Activated CD8-positive, alpha-beta T cell treated with anti-CD3 and anti-CD28 coated beads for 36 hours (primary cell): Measurements from ENCODE around the gene TRAM2. TPM values are rescaled to one million over a fixed set of nuclear protein-coding genes. Genes with fewer than 3 reads are reported as not detected.
A peak's percentile ranks its signal among the peaks of the same experiment; 100 is the strongest.

ENCODE experiments used
- ATAC-seq: fragments of 200-7000 bp; cut with Tn5 transposase; one replicate; pipeline ENCODE4 v1.10.0; 2021; ENCODE audit warnings: mild to moderate bottlenecking, moderate library complexity
- CTCF ChIA-PET: fragments of 350-600 bp; sonication (Branson Sonifier 250); formaldehyde crosslinking; loops from one replicate; lab custom pipeline; 2021; ENCODE audit warnings: antibody characterized with exemption; lab: Charles Lee
- POLR2A ChIA-PET: fragments of 350-600 bp; sonication (Branson Sonifier 250); formaldehyde crosslinking; loops from one replicate; lab custom pipeline; 2021; ENCODE audit warnings: antibody characterized with exemption; lab: Charles Lee
- DNase-seq: peaks from one replicate; pipeline ENCODE4 v3.0.0-alpha.2; 2020
- H3K27ac Mint-ChIP-seq: one replicate; pipeline ENCODE4 v1.8.0; 2021; ENCODE audit warnings: mild to moderate bottlenecking, mixed read lengths
- H3K27me3 Mint-ChIP-seq: one replicate; pipeline ENCODE4 v1.8.0; 2021; ENCODE audit warnings: mixed read lengths
- H3K36me3 Mint-ChIP-seq: one replicate; pipeline ENCODE4 v1.8.0; 2021; ENCODE audit warnings: low read depth, mixed read lengths
- H3K4me1 Mint-ChIP-seq: one replicate; pipeline ENCODE4 v1.8.0; 2021; ENCODE audit warnings: low read depth, mixed read lengths
- H3K4me3 Mint-ChIP-seq: one replicate; pipeline ENCODE4 v1.8.0; 2021; ENCODE audit warnings: mild to moderate bottlenecking, moderate library complexity, mixed read lengths
- H3K9me3 Mint-ChIP-seq: one replicate; pipeline ENCODE4 v1.8.0; 2021; ENCODE audit warnings: mixed read lengths
- intact Hi-C: fragments of 100-400 bp; cut with micrococcal nuclease; formaldehyde crosslinking; loops from one replicate; pipeline ENCODE4 v1.10.0; 2022
- total RNA-seq, 2 experiments: library from RNA; stranded (reverse); gene quantifications; one replicate each; pipeline ENCODE4 v1.2.3, GENCODE V29; 2021
- TF ChIP-seq, protein P1 (sequence below): fragments of 200-600 bp; IDR thresholded peaks from one replicate; pipeline ENCODE4 v1.8.0; 2022; ENCODE audit warnings: antibody characterized with exemption, mild to moderate bottlenecking

TRAM2 gene
- total RNA-seq, 2 experiments from 2014 or later, result 0.94 to 1.0 TPM

DNA sequence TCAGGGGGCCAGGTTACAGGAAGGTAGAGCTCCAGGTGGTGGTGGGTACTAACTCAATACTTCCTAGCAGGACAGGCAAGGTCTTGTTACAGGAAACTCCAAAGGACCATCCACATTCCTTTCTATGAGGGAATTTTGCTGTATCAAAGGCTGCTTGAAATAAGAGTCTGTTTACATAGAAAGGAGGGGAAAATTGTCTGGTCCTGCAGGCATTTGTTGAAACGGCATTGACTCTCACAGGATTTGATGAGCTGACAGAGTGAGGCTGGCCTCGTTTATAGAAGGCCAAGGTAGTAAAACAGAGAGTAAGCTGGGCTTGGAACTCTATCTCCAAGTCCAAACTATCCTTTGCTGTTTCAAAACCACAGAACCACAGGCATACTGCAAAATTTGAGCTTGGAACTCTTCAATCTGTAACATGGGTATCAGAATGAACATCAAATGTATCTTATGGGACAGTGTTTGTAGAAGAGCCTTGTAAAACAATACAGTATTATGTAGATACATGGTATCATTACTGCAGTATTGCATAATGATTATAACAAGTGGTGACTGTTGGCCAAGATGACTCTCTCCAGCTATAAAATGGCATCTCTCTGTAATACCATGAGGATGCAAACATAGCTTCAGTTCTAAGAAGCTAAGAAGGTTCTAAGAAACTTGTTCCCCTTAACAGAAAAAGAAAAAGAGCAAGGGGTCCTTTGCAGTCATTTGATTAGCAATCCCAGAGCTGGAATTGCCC, 61.5 kb downstream of the TRAM2 start:
- DNase-seq (no peak), ATAC-seq (no peak)
- CTCF ChIA-PET, result interaction anchor here (1.4 kb wide), 1 partner anchor 137 kb away, joined by 5 read pairs; no protein-coding TSS in a partner anchor
- intact Hi-C loops, result no loop called here
- Mint-ChIP-seq H3K27me3 (no peaks in the 10 kb centered on the region), H3K36me3 (peaks cover 3% of the 10 kb centered on the region), H3K27ac (no peak overlapping the region), H3K9me3 (no peaks in the 10 kb centered on the region), H3K4me1 (peaks cover 13% of the 10 kb centered on the region), H3K4me3 (no peak overlapping the region)
- POLR2A ChIA-PET, result interaction anchor here (1.4 kb wide), 1 partner anchor 20 kb away, joined by 4 read pairs; no protein-coding TSS in a partner anchor
- TF ChIP-seq, protein P1, sequence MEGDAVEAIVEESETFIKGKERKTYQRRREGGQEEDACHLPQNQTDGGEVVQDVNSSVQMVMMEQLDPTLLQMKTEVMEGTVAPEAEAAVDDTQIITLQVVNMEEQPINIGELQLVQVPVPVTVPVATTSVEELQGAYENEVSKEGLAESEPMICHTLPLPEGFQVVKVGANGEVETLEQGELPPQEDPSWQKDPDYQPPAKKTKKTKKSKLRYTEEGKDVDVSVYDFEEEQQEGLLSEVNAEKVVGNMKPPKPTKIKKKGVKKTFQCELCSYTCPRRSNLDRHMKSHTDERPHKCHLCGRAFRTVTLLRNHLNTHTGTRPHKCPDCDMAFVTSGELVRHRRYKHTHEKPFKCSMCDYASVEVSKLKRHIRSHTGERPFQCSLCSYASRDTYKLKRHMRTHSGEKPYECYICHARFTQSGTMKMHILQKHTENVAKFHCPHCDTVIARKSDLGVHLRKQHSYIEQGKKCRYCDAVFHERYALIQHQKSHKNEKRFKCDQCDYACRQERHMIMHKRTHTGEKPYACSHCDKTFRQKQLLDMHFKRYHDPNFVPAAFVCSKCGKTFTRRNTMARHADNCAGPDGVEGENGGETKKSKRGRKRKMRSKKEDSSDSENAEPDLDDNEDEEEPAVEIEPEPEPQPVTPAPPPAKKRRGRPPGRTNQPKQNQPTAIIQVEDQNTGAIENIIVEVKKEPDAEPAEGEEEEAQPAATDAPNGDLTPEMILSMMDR, result no peak

DNA sequence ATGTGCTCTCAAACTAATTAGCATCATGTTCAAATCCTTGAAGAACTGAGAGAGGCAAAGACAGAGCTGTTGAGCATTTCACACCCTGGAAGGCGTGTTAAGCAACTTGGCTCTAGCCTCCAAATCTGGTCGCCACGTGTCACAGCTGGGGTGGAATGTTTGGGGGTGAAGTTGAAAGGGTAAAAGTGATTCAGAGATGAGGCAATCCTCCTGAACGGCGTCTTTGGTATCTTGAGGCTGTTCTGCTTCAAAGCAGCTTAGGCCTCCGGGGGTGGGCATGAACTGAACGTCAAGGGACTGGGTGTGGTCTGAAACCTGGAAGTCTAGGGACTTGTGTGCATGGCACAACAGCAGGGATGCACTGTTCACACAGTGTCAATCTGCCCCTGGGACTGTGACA, 62.3 kb downstream of the TRAM2 start:
- TF ChIP-seq, protein P1, result no peak
- POLR2A ChIA-PET, result interaction anchor here (1.4 kb wide), 1 partner anchor 21 kb away, joined by 4 read pairs; no protein-coding TSS in a partner anchor
- no peak overlapping the region for H3K27ac Mint-ChIP-seq
- intact Hi-C loops, result no loop called here
- DNase-seq, result peak; percentile 53
- H3K4me3 Mint-ChIP-seq, result no peak overlapping the region
- H3K4me1 Mint-ChIP-seq, result peaks cover 13% of the 10 kb centered on the region
- H3K36me3 Mint-ChIP-seq, result peaks cover 3% of the 10 kb centered on the region
- H3K9me3 Mint-ChIP-seq, result no peaks in the 10 kb centered on the region
- ATAC-seq, result peak; percentile 45
- CTCF ChIA-PET, result interaction anchor here (1.0 kb wide), 1 partner anchor 138 kb away, joined by 3 read pairs; no protein-coding TSS in a partner anchor
- H3K27me3 Mint-ChIP-seq, result no peaks in the 10 kb centered on the region

DNA sequence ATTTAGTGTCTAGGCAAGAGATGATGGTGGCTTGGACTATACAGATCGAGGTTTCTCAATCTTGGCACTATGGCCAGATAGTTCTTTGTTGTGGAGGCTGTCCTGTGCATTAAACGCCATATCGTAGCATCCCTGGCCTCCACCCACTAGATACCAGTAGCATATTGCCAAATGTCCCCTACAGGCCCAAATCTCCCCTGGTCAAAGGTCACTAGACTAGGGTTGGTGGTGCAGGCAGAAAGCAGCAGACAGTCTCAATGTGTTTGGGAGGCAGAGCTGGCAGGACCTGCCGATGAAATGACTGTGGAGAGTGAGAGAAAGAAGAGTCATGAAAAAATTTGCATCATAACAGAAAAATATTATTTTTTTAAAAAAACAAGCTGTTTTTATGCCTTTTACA, 63.0 kb downstream of the TRAM2 start:
- H3K4me1 Mint-ChIP-seq, result peaks cover 13% of the 10 kb centered on the region
- ChIA-PET POLR2A (interaction anchor here (1.4 kb wide), 1 partner anchor 21 kb away, joined by 4 read pairs; no protein-coding TSS in a partner anchor), CTCF (interaction anchor here (1.0 kb wide), 1 partner anchor 139 kb away, joined by 3 read pairs; no protein-coding TSS in a partner anchor)
- H3K27ac Mint-ChIP-seq, result no peak overlapping the region
- no peak for ATAC-seq
- H3K9me3 Mint-ChIP-seq, result no peaks in the 10 kb centered on the region
- intact Hi-C loops, result no loop called here
- H3K27me3 Mint-ChIP-seq, result no peaks in the 10 kb centered on the region
- no peak for DNase-seq
- TF ChIP-seq, protein P1, result no peak
- H3K4me3 Mint-ChIP-seq, result no peak overlapping the region
- peaks cover 3% of the 10 kb centered on the region for H3K36me3 Mint-ChIP-seq

DNA sequence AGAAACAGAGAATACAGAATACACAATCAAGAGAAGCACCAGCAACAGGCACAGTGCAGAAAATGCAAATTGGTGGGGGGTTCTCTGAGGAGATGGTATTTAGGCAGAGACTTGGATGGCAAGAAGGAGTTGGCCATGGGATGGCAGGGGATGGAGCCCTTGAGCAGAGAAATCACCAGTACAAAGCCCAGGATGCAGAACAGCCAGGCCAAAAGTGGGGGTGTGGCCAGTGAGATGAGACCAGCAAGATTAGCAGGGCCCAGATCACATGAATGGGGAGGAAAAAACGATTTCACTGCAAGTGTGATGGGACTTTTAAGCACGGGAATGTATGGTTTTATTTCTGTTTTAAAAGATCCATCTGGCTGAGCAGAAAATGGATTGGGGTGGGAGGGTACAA, 63.4 kb downstream of the TRAM2 start:
- intact Hi-C loops, result no loop called here
- Mint-ChIP-seq H3K4me3 (no peak overlapping the region), H3K4me1 (peaks cover 13% of the 10 kb centered on the region), H3K36me3 (peaks cover 3% of the 10 kb centered on the region), H3K9me3 (no peaks in the 10 kb centered on the region), H3K27ac (no peak overlapping the region), H3K27me3 (no peaks in the 10 kb centered on the region)
- ChIA-PET CTCF (interaction anchor here (1.0 kb wide), 1 partner anchor 139 kb away, joined by 3 read pairs; no protein-coding TSS in a partner anchor), POLR2A (no interaction called here)
- ATAC-seq, result no peak
- no peak for DNase-seq
- TF ChIP-seq, protein P1, result no peak

DNA sequence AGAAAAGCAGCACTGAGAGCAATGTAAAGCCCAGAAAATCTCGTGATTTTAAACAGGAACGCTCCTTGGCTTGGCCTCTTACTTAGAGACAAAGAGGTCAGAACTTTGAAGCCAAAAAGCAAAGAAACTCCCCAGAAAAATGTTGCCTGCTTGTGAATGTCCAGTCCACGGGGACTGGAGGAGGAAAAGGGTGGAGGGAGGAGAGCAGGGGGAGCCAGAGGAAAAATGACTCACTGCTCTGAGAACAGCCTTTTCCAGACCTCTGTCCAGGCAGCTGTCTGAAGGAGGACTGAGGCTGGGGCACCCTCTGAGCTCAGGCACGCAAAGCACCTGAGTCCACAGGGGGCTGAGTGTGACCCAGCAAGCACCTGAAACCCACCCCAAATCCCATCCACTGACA, 64.7 kb downstream of the TRAM2 start:
- no peak overlapping the region for H3K27ac Mint-ChIP-seq
- TF ChIP-seq, protein P1, result no peak
- intact Hi-C loops, result no loop called here
- CTCF ChIA-PET, result no interaction called here
- no peaks in the 10 kb centered on the region for H3K27me3 Mint-ChIP-seq
- no peaks in the 10 kb centered on the region for H3K9me3 Mint-ChIP-seq
- peaks cover 3% of the 10 kb centered on the region for H3K36me3 Mint-ChIP-seq
- DNase-seq (no peak), ATAC-seq (no peak)
- peaks cover 7% of the 10 kb centered on the region for H3K4me1 Mint-ChIP-seq
- no peak overlapping the region for H3K4me3 Mint-ChIP-seq
- POLR2A ChIA-PET, result no interaction called here
